ENCODE measurements around the gene NXN.
A peak's percentile ranks its signal among the peaks of the same experiment; 100 is the strongest.
"Not testable (repeated sequence)": the region's sequence is repeated elsewhere in the genome, so short reads cannot be mapped to it uniquely, and the experiment has no call there.

Gene NXN

GRCh38 chr17:1005361-1005946, 25.9 kb upstream of the NXN start:
- no peak for DNase-seq

- no peak for DNase-seq
Measured at GRCh38 chr17:1004769-1005295, 25.3 kb upstream of the NXN start.

GRCh38 chr17:1003972-1004768, 24.6 kb upstream of the NXN start:
- no peak for DNase-seq

- no peak for DNase-seq
Measured at GRCh38 chr17:1003633-1003971, 24.0 kb upstream of the NXN start.

- DNase-seq: no peak
Measured at GRCh38 chr17:1002771-1003555, 23.4 kb upstream of the NXN start.

GRCh38 chr17:1002412-1002753, 22.8 kb upstream of the NXN start:
- no peak for DNase-seq

GRCh38 chr17:1001640-1002411, 22.2 kb upstream of the NXN start:
- DNase-seq: no peak

GRCh38 chr17:1000597-1001461, 21.3 kb upstream of the NXN start:
- DNase-seq: no peak

GRCh38 chr17:998111-998510, 18.5 kb upstream of the NXN start:
- DNase-seq: no peak

- peak; percentile 89 for DNase-seq
Measured at GRCh38 chr17:996554-997344, 17.2 kb upstream of the NXN start, which contains the start of gene TIMM22. TIMM22 (plus strand) TSS chr17:997129; CDS start chr17:997143, 14 bp downstream.

GRCh38 chr17:995324-995723, 15.7 kb upstream of the NXN start:
- DNase-seq: not testable (repeated sequence)

- no peak for DNase-seq
Measured at GRCh38 chr17:992933-993332, 13.4 kb upstream of the NXN start.

GRCh38 chr17:988561-988960, 9.0 kb upstream of the NXN start:
- no peak for DNase-seq

GRCh38 chr17:987931-988330, 8.4 kb upstream of the NXN start:
- no peak for DNase-seq

- DNase-seq: no peak
Measured at GRCh38 chr17:986322-986929, 6.8 kb upstream of the NXN start.

GRCh38 chr17:983921-984320, 4.3 kb upstream of the NXN start:
- no peak for DNase-seq

GRCh38 chr17:981292-981658, 1.7 kb upstream of the NXN start:
- no peak for DNase-seq

GRCh38 chr17:980406-981291, 1.1 kb upstream of the NXN start:
- peak; percentile 71 for DNase-seq

GRCh38 chr17:979212-979538, 401 bp downstream of the NXN start:
- no peak for DNase-seq
